Heart right ventricle (tissue), 16 donors: ENCODE measurements around the gene AP1AR. TPM values are rescaled to one million over a fixed set of nuclear protein-coding genes. Genes with fewer than 3 reads are reported as not detected.
"Not testable (repeated sequence)": the region's sequence is repeated elsewhere in the genome, so short reads cannot be mapped to it uniquely, and the experiment has no call there.

Source experiments
- ATAC-seq, 8 donors: fragments of 200-7000 bp; cut with Tn5 transposase; one replicate each; pipeline ENCODE4 v1.9.1; 2020; ENCODE audit warnings: mild to moderate bottlenecking in 8 of 8, moderate library complexity in 8 of 8, moderate number of reproducible peaks in 1 of 8
- DNase-seq, 2 donors: peaks; one replicate each; pipeline ENCODE4 v3.0.0-alpha.2; 2020
- H3K27ac ChIP-seq, 10 donors: fragments of 200-600 bp; sonication (generic) in 2 of 10; one replicate each; pipeline versions ENCODE4 v1.5.0 to v1.8.0; 2020 to 2022; ENCODE audit warnings: mild to moderate bottlenecking in 3 of 10
- H3K27me3 ChIP-seq, 7 donors: fragments of 200-600 bp; one replicate each; pipeline ENCODE4 v1.8.0; 2021 to 2022; ENCODE audit warnings: mild to moderate bottlenecking in 2 of 7
- H3K36me3 ChIP-seq, 9 donors: fragments of 200-600 bp; sonication (generic) in 1 of 9; one replicate each; pipeline versions ENCODE4 v1.5.0 to v1.8.0; 2020 to 2022; ENCODE audit warnings: mild to moderate bottlenecking in 2 of 9
- H3K4me1 ChIP-seq, 9 donors: fragments of 200-600 bp; sonication (generic) in 1 of 9; one replicate each; pipeline versions ENCODE4 v1.5.0 to v1.8.0; 2020 to 2022; ENCODE audit warnings: mild to moderate bottlenecking in 4 of 9
- H3K4me3 ChIP-seq, 10 donors: fragments of 200-600 bp; sonication (generic) in 2 of 10; one replicate each; pipeline versions ENCODE4 v1.5.0 to v1.8.0; 2020 to 2022; ENCODE audit warnings: mild to moderate bottlenecking in 7 of 10, moderate library complexity in 2 of 10
- H3K9me3 ChIP-seq, 11 donors: fragments of 200-600 bp in 10 of 11; sonication (generic) in 2 of 11; one replicate each; pipeline versions ENCODE4 v1.5.0 to v1.8.0; 2013 to 2022; ENCODE audit warnings: mild to moderate bottlenecking in 2 of 11, control low read depth in 1 of 11, moderate library complexity in 1 of 11
- CTCF ChIP-seq, 9 donors: fragments of 200-600 bp; sonication (generic) in 2 of 9; IDR thresholded peaks; one replicate each; pipeline versions ENCODE4 v1.5.0 to v1.8.0; 2021 to 2022; ENCODE audit warnings: antibody characterized with exemption in 9 of 9, mild to moderate bottlenecking in 5 of 9, moderate library complexity in 1 of 9
- WGBS, 2 donors: extraction: QIAGEN DNeasy Blood & Tissue Kit; methylation state at CpG; one replicate each; pipeline ENCODE4 v1.1.7; 2013; ENCODE audit warnings: inconsistent platforms in 1 of 2; 5-methylcytosine and 5-hydroxymethylcytosine counted together
- intact Hi-C, 10 donors: fragments of 100-400 bp; cut with DNase I; formaldehyde crosslinking; loops; one replicate each; pipeline versions ENCODE4 v1.11.1 to v1.14.2; 2022
- polyA plus RNA-seq, 2 donors: library from polyadenylated mRNA; stranded (reverse); fragments of 200-250 nt; gene quantifications; one replicate each; pipeline ENCODE4 v1.2.3, GENCODE V29; 2013
- total RNA-seq, 10 donors: library from RNA; stranded (reverse); fragmentation: NEBNext Ultra II Directional in 3 of 10; extraction: Animal tissue kit (Norgen Biotek cat#: 25700) in 3 of 10; gene quantifications; one replicate each; pipeline versions ENCODE4 v1.2.1 to v1.2.4, GENCODE V29; 2021 to 2023
- donor health status: Arrhythmogenic right ventricular cardiomyopathy.
- donor health status: ischemic (EF 13 %, LVEDD 7.1; RV severe dilation, severe dysfunction).
- donor health status: healthy with polysubstance abuse.
- donor health status: DM: no; HTN: yes; CAD: no.
- donor health status: DM: no; HTN: no; CAD: no.
- donor health status: ischemic (EF 25% LVEDD 6.9; RV normal size, moderate dysfunction).
- donor health status: ischemic (EF 25% LVEDD 5.7; RV mildly dilated, moderate dysfunction).
- donor health status: healthy.
- donor health status: DM: yes; HTN: yes; CAD: no.
- donor health status: Ischemic cardiomyopathy.
- donor health status: ischemic (EF 35%, LVEDD 5.7; RV mildly dilated, moderate dysfunction).
- donor health status: nonischemic (EF 11% LVEDD 7.7; RV severe dilation, severe dysfunction).
- donor health status: DM: yes; HTN: yes; CAD: no.
- donor health status: PGD.
- donor health status: ischemic (EF 29% LVEDD 5.4; RV normal size, mild dysfunction).
- donor health status: nonischemic (EF 23%, LVEDD 6.1; RV moderate dilation, normal function).

AP1AR gene
- total and polyA plus RNA-seq, 12 donors, result 5.5 to 13.4 (median 10.6) TPM

GRCh38 chr4:112302320-112303274 is 71.0 kb downstream of the AP1AR start:
- Histone ChIP-seq H3K27me3 (no peaks in the 10 kb centered on the region), H3K4me1 (peaks cover 0 to 34% (median 7%) of the 10 kb centered on the region in 9 donors), H3K4me3 (no peak overlapping the region), H3K9me3 (peaks cover 0 to 7% (median 0%) of the 10 kb centered on the region in 11 donors), H3K36me3 (peaks cover 0 to 20% (median 0%) of the 10 kb centered on the region in 9 donors), H3K27ac (peak overlapping the region in 1 of 10 donors; percentile 54)
- ATAC-seq (no peak), DNase-seq (no peak)
- TF ChIP-seq CTCF (IDR thresholded peaks at IDR 0.05), result no peak
- intact Hi-C loops, result no loop called here
- WGBS, 2 donors, result 76% methylated on average over 5 of the region's 5 CpGs

GRCh38 chr4:112305477-112305876 is 73.9 kb downstream of the AP1AR start:
- H3K27me3 ChIP-seq, result not testable (repeated sequence)

GRCh38 chr4:112309263-112309791 is 77.7 kb downstream of the AP1AR start:
- H3K27me3 ChIP-seq, H3K36me3 ChIP-seq, H3K27ac ChIP-seq, DNase-seq, H3K9me3 ChIP-seq, ATAC-seq, intact Hi-C loops: not testable (repeated sequence)
- 26 to 36% methylated on average over 12 of the region's 12 CpGs for WGBS, 2 donors
- Histone ChIP-seq H3K4me1 (peaks cover 0 to 35% (median 0%) of the 10 kb centered on the region in 9 donors), H3K4me3 (peak overlapping the region in 5 of 10 donors; percentile 7 to 34 (median 26))

More at GRCh38 chr4:112305477-112305876, 73.9 kb downstream of the AP1AR start:
- Histone ChIP-seq H3K36me3 (peaks cover 0 to 20% (median 0%) of the 10 kb centered on the region in 9 donors), H3K4me1 (peaks cover 0 to 18% (median 0%) of the 10 kb centered on the region in 9 donors)
- 56 to 57% methylated on average over 3 of the region's 3 CpGs for WGBS, 2 donors
- H3K27ac ChIP-seq, ATAC-seq, H3K4me3 ChIP-seq, DNase-seq, intact Hi-C loops, H3K9me3 ChIP-seq: not testable (repeated sequence)

GRCh38 chr4:112311516-112311915 is 79.9 kb downstream of the AP1AR start:
- no peaks in the 10 kb centered on the region for H3K9me3 ChIP-seq
- no peaks in the 10 kb centered on the region for H3K36me3 ChIP-seq
- WGBS, 2 donors, result 65 to 78% methylated on average over 5 of the region's 5 CpGs
- no peak for ATAC-seq
- intact Hi-C loops, result no loop called here
- no peak for DNase-seq
- H3K4me1 ChIP-seq, result peaks cover 0 to 52% (median 0%) of the 10 kb centered on the region in 9 donors
- no peaks in the 10 kb centered on the region for H3K27me3 ChIP-seq
- H3K27ac ChIP-seq, result no peak overlapping the region
- TF ChIP-seq CTCF (IDR thresholded peaks at IDR 0.05), result no peak
- no peak overlapping the region for H3K4me3 ChIP-seq

- peaks cover 0 to 2% (median 0%) of the 10 kb centered on the region in 9 donors for H3K36me3 ChIP-seq
- ATAC-seq (peak in 3 of 8 donors; percentile 38 to 56 (median 42)), DNase-seq (no peak)
- H3K9me3 ChIP-seq, result no peaks in the 10 kb centered on the region
- H3K27ac ChIP-seq, result peak overlapping the region in 1 of 10 donors; percentile 66
- H3K4me1 ChIP-seq, result peaks cover 0 to 61% (median 0%) of the 10 kb centered on the region in 9 donors
- no peaks in the 10 kb centered on the region for H3K27me3 ChIP-seq
- TF ChIP-seq CTCF (IDR thresholded peaks at IDR 0.05), result no peak
- WGBS, 2 donors, result 77 to 86% methylated on average over 5 of the region's 5 CpGs
- H3K4me3 ChIP-seq, result no peak overlapping the region
- intact Hi-C loops, result no loop called here
These were observed 81.1 kb downstream of the AP1AR start for GRCh38 chr4:112312610-112313239.
